DND-41 (cell line): Measurements from ENCODE around the gene ABLIM3.

Experiments used
- EZH2 ChIP-seq: IDR thresholded peaks from 3 replicates; pipeline ENCODE4 v1.6.1; 2012; ENCODE audit warnings: borderline replicate concordance, low read depth, mild to moderate bottlenecking, moderate library complexity, low read length, inconsistent platforms; ENCODE audit not compliant: severe bottlenecking
- TF ChIP-seq, protein P1 (sequence below): IDR thresholded peaks from 2 replicates; pipeline ENCODE4 v1.5.1; 2012; ENCODE audit warnings: borderline replicate concordance, low read length, moderate library complexity, mild to moderate bottlenecking; ENCODE audit not compliant: poor library complexity, severe bottlenecking; ENCODE audit errors: extremely low read depth

DNA sequence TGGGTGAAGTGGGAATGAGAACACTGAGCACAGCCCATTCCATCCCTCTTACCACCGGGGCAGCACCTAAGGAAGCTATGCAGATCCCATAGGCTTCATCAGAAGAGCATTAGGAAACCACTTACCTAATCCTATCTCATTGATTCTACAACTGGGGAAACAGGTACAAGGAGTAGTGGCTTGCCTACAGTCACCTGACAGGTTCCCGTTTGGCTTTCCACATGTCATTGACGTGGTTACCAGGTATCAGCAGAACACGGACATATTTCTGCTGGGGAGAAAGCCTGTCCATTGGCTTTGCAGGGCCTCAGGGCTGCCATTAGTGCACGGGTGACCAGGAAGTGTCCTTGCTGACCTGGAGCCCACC lies 141.7 kb downstream of the ABLIM3 start:
- TF ChIP-seq, protein P1, sequence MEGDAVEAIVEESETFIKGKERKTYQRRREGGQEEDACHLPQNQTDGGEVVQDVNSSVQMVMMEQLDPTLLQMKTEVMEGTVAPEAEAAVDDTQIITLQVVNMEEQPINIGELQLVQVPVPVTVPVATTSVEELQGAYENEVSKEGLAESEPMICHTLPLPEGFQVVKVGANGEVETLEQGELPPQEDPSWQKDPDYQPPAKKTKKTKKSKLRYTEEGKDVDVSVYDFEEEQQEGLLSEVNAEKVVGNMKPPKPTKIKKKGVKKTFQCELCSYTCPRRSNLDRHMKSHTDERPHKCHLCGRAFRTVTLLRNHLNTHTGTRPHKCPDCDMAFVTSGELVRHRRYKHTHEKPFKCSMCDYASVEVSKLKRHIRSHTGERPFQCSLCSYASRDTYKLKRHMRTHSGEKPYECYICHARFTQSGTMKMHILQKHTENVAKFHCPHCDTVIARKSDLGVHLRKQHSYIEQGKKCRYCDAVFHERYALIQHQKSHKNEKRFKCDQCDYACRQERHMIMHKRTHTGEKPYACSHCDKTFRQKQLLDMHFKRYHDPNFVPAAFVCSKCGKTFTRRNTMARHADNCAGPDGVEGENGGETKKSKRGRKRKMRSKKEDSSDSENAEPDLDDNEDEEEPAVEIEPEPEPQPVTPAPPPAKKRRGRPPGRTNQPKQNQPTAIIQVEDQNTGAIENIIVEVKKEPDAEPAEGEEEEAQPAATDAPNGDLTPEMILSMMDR = no peak
- no peak for TF ChIP-seq EZH2
